HCT116 (cell line): ENCODE results near the gene RBM19. TPM values are rescaled to one million over a fixed set of nuclear protein-coding genes. Genes with fewer than 3 reads are reported as not detected.
A peak's percentile ranks its signal among the peaks of the same experiment; 100 is the strongest.

ENCODE experiments used
- ATAC-seq: fragments of 200-7000 bp; cut with Tn5 transposase; 2 replicates; pipeline ENCODE4 v1.9.1; 2020; ENCODE audit warnings: mild to moderate bottlenecking, moderate library complexity
- BruUV-seq: library from RNA; stranded (reverse); fragments of 400-500 nt; replicated peaks from 2 replicates; lab custom pipeline; 2021; lab: Mats Ljungman, UMichigan
- CTCF ChIA-PET: fragments of 300-600 bp; sonication (Branson Sonifier 250); formaldehyde crosslinking; loops from one replicate; lab custom pipeline; 2021; ENCODE audit warnings: antibody characterized with exemption; lab: Charles Lee
- POLR2A ChIA-PET: fragments of 300-600, 350-600 bp; sonication (Branson Sonifier 250); formaldehyde crosslinking; loops from one replicate; lab custom pipeline; 2021; ENCODE audit warnings: antibody characterized with exemption; lab: Charles Lee
- RAD21 ChIA-PET, 2 experiments: fragments of 300-600 bp; sonication (Branson Sonifier 250); formaldehyde crosslinking; loops; one replicate each; lab custom pipeline; 2023; ENCODE audit warnings: low total read pairs in 2 of 2; ENCODE audit not compliant: uncharacterized antibody in 2 of 2, unreplicated experiment in 2 of 2, low non-redundant PET in 1 of 2; lab: Charles Lee
- DNase-seq: peaks from one replicate; pipeline ENCODE4 v3.0.0-alpha.2; 2010; ENCODE audit warnings: low read depth, low spot score
- H2AFZ ChIP-seq: fragments of 200-600 bp; shearing (Covaris generic), sonication (generic); 2 replicates; pipeline ENCODE4 v1.6.1; 2017; ENCODE audit warnings: low read depth, mixed run types, mixed read lengths, antibody characterized with exemption, low read length; ENCODE audit not compliant: poor library complexity, severe bottlenecking
- H3K27ac ChIP-seq: 2 replicates; pipeline ENCODE4 v1.5.1; 2012; ENCODE audit warnings: low read depth, low read length
- H3K27me3 ChIP-seq: fragments of 200-600 bp; sonication (generic); 2 replicates; pipeline ENCODE4 v1.6.1; 2016; ENCODE audit warnings: mixed run types, low read length, mixed read lengths; ENCODE audit not compliant: insufficient read depth
- H3K36me3 ChIP-seq, 2 experiments: fragments of 200-500 bp in 1 of 2; fragments of 200-600 bp in 1 of 2; sonication (Bioruptor generic) in 1 of 2; sonication (generic) in 1 of 2; 2 replicates each; pipeline versions ENCODE4 v1.5.1 to v1.6.1; 2014 to 2016; ENCODE audit warnings: low read length in 2 of 2, inconsistent platforms in 1 of 2, mixed read lengths in 1 of 2, mixed run types in 1 of 2; ENCODE audit not compliant: insufficient read depth in 2 of 2, control insufficient read depth in 1 of 2
- H3K4me1 ChIP-seq, 2 experiments: fragments of 200-600 bp in 1 of 2; sonication (generic) in 1 of 2; 2 replicates each; pipeline versions ENCODE4 v1.5.1 to v1.6.1; 2012 to 2017; ENCODE audit warnings: low read length in 2 of 2, inconsistent platforms in 1 of 2, mild to moderate bottlenecking in 1 of 2, mixed read lengths in 1 of 2, mixed run types in 1 of 2, moderate library complexity in 1 of 2; ENCODE audit not compliant: insufficient read depth in 2 of 2, control insufficient read depth in 1 of 2
- H3K4me2 ChIP-seq: fragments of 200-600 bp; sonication (generic); 2 replicates; pipeline ENCODE4 v1.6.1; 2017; ENCODE audit warnings: mixed run types, low read length, mixed read lengths
- H3K4me3 ChIP-seq, 2 experiments: fragments of 200-600 bp in 1 of 2; sonication (generic) in 1 of 2; replicated peaks in 1 of 2; 2 replicates each; pipeline ENCODE4 v1.5.1; 2011 to 2016; ENCODE audit warnings: low read length in 2 of 2, control low read depth in 1 of 2, low read depth in 1 of 2, mild to moderate bottlenecking in 1 of 2, mixed read lengths in 1 of 2, mixed run types in 1 of 2
- H3K79me2 ChIP-seq: fragments of 200-600 bp; sonication (generic); 2 replicates; pipeline ENCODE4 v1.6.1; 2017; ENCODE audit warnings: mild to moderate bottlenecking, mixed run types, low read length, moderate library complexity, mixed read lengths; ENCODE audit not compliant: insufficient read depth
- H3K9ac ChIP-seq: fragments of 200-600 bp; sonication (generic); 2 replicates; pipeline ENCODE4 v1.6.1; 2016; ENCODE audit warnings: low read length, mixed read lengths
- H3K9me2 ChIP-seq: fragments of 200-600 bp; sonication (generic), shearing (Covaris generic); 2 replicates; pipeline ENCODE4 v1.6.1; 2017; ENCODE audit warnings: mixed run types, mild to moderate bottlenecking, moderate library complexity; ENCODE audit not compliant: insufficient read depth
- H3K9me3 ChIP-seq, 2 experiments: fragments of 200-500 bp in 1 of 2; fragments of 200-600 bp in 1 of 2; sonication (Bioruptor generic) in 1 of 2; sonication (generic) in 1 of 2; 2 replicates each; pipeline ENCODE4 v1.6.1; 2014 to 2017; ENCODE audit warnings: low read length in 2 of 2, mixed read lengths in 2 of 2, inconsistent platforms in 1 of 2, low read depth in 1 of 2, mild to moderate bottlenecking in 1 of 2, mixed run types in 1 of 2, moderate library complexity in 1 of 2; ENCODE audit not compliant: control insufficient read depth in 1 of 2, insufficient read depth in 1 of 2
- H4K20me1 ChIP-seq: fragments of 200-600 bp; sonication (generic), shearing (Covaris generic); 2 replicates; pipeline ENCODE4 v1.6.1; 2017; ENCODE audit warnings: mixed run types, mild to moderate bottlenecking, moderate library complexity; ENCODE audit not compliant: insufficient read depth
- CBX3 ChIP-seq: IDR thresholded peaks from 2 replicates; pipeline ENCODE4 v1.6.1; 2012; ENCODE audit warnings: low read depth
- EZH2 ChIP-seq: fragments of 200-600 bp; sonication (generic); IDR thresholded peaks from 2 replicates; pipeline ENCODE4 v1.6.1; 2017; ENCODE audit warnings: antibody characterized with exemption, mixed run types
- POLR2AphosphoS5 ChIP-seq: IDR thresholded peaks from 2 replicates; pipeline ENCODE4 v1.6.1; 2011; ENCODE audit warnings: mild to moderate bottlenecking, low read depth, low read length, moderate library complexity
- SIN3A ChIP-seq: IDR thresholded peaks from 2 replicates; pipeline ENCODE4 v1.6.1; 2012; ENCODE audit warnings: low read depth
- TCF7L2 ChIP-seq: IDR thresholded peaks from 2 replicates; pipeline ENCODE4 v1.7.0; 2011; ENCODE audit warnings: borderline replicate concordance, inconsistent platforms; ENCODE audit not compliant: insufficient read depth, insufficient read length; ENCODE audit errors: extremely low read depth
- ZNF274 ChIP-seq: fragments of 200-500 bp; sonication (Bioruptor generic); IDR thresholded peaks from 2 replicates; pipeline ENCODE4 v1.6.1; 2014; ENCODE audit warnings: mild to moderate bottlenecking, low read depth, low read length, inconsistent platforms
- intact Hi-C: fragments of 100-400 bp; cut with micrococcal nuclease; formaldehyde crosslinking; loops from 2 replicates; pipeline ENCODE4 v1.10.0; 2022
- total RNA-seq: library from RNA; stranded (reverse); gene quantifications from one replicate; pipeline ENCODE4 v1.2.1, GENCODE V29; 2021; ENCODE audit not compliant: unreplicated experiment
- TF ChIP-seq, protein P1 (sequence below): IDR thresholded peaks from 2 replicates; pipeline ENCODE4 v1.6.1; 2011; ENCODE audit warnings: mild to moderate bottlenecking, low read length, moderate library complexity; ENCODE audit not compliant: insufficient replicate concordance; ENCODE audit errors: extremely low read depth

Gene RBM19
- total RNA-seq, 1 experiment from 2014 or later = 30.7 TPM

- no peak for DNase-seq
- CTCF ChIA-PET = no interaction called here
These were observed 40.6 kb upstream of the RBM19 start for GRCh38 chr12:114006482-114007425.

GRCh38 chr12:114004402-114004801 is 38.3 kb upstream of the RBM19 start:
- intact Hi-C loops = no loop called here
- no peaks in the 10 kb centered on the region for H3K9me2 ChIP-seq
- TF ChIP-seq CBX3 = no peak
- no peak for TF ChIP-seq TCF7L2
- no peak for TF ChIP-seq SIN3A
- no peak for TF ChIP-seq ZNF274
- TF ChIP-seq, protein P1, sequence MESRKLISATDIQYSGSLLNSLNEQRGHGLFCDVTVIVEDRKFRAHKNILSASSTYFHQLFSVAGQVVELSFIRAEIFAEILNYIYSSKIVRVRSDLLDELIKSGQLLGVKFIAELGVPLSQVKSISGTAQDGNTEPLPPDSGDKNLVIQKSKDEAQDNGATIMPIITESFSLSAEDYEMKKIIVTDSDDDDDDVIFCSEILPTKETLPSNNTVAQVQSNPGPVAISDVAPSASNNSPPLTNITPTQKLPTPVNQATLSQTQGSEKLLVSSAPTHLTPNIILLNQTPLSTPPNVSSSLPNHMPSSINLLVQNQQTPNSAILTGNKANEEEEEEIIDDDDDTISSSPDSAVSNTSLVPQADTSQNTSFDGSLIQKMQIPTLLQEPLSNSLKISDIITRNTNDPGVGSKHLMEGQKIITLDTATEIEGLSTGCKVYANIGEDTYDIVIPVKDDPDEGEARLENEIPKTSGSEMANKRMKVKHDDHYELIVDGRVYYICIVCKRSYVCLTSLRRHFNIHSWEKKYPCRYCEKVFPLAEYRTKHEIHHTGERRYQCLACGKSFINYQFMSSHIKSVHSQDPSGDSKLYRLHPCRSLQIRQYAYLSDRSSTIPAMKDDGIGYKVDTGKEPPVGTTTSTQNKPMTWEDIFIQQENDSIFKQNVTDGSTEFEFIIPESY = no peak
- peak; percentile 88; the same call in 1 of the 2 replicates for TF ChIP-seq EZH2
- H3K27ac ChIP-seq = no peak overlapping the region
- no peak for DNase-seq
- RAD21 ChIA-PET = no interaction called here
- no peaks in the 10 kb centered on the region for H3K9me3 ChIP-seq
- no peak for ATAC-seq
- BruUV-seq = no TSS peak
- H2AFZ ChIP-seq = no peak overlapping the region
- H3K4me3 ChIP-seq = no peak overlapping the region
- no peak overlapping the region for H3K9ac ChIP-seq
- H3K36me3 ChIP-seq = no peaks in the 10 kb centered on the region
- POLR2A ChIA-PET = no interaction called here
- CTCF ChIA-PET = interaction anchor here (1.5 kb wide), 1 partner anchor 24 kb away, joined by 3 read pairs; no protein-coding TSS in a partner anchor
- H4K20me1 ChIP-seq = no peaks in the 10 kb centered on the region
- no peaks in the 10 kb centered on the region for H3K79me2 ChIP-seq
- H3K4me1 ChIP-seq = no peaks in the 10 kb centered on the region
- no peak overlapping the region for H3K4me2 ChIP-seq
- H3K27me3 ChIP-seq = peaks cover 79% of the 10 kb centered on the region

More at GRCh38 chr12:114006482-114007425, 40.6 kb upstream of the RBM19 start:
- TF ChIP-seq POLR2AphosphoS5 = no peak
- no peaks in the 10 kb centered on the region for H3K79me2 ChIP-seq
- intact Hi-C loops = no loop called here
- H2AFZ ChIP-seq = no peak overlapping the region
- ATAC-seq = peak; percentile 58
- H3K27me3 ChIP-seq = peaks cover 69% of the 10 kb centered on the region
- no TSS peak for BruUV-seq
- H4K20me1 ChIP-seq = no peaks in the 10 kb centered on the region
- H3K4me3 ChIP-seq = no peak overlapping the region
- no peak overlapping the region for H3K4me2 ChIP-seq
- H3K9me3 ChIP-seq = no peaks in the 10 kb centered on the region
- H3K9ac ChIP-seq = no peak overlapping the region
- no peaks in the 10 kb centered on the region for H3K36me3 ChIP-seq
- no peaks in the 10 kb centered on the region for H3K9me2 ChIP-seq
- no peak overlapping the region for H3K27ac ChIP-seq
- POLR2A ChIA-PET = no interaction called here
- RAD21 ChIA-PET = no interaction called here
- H3K4me1 ChIP-seq = no peaks in the 10 kb centered on the region
